Measurements from ENCODE around the gene SSR1. TPM values are rescaled to one million over a fixed set of nuclear protein-coding genes. Genes with fewer than 3 reads are reported as not detected.

SSR1 gene
- total RNA-seq: 84.6 and 86.4 TPM in 2 replicates

GRCh38 chr6:7312616-7313504, at the start of gene SSR1:
SSR1 (minus strand) TSS chr6:7313199; CDS start chr6:7313120, 79 bp downstream.

Other genes starting within 250 kb of the SSR1 start
- gene RREB1, start 205.2 kb downstream of the SSR1 start, total RNA-seq: 17.2 and 18.6 TPM in 2 replicates
- gene CAGE1, start 76.5 kb upstream of the SSR1 start, total RNA-seq: 0.11 and 0.17 TPM in 2 replicates
- 15.7 and 22.9 TPM in 2 replicates for gene RIOK1, start 76.6 kb upstream of the SSR1 start, total RNA-seq
- gene DSP, start 228.5 kb upstream of the SSR1 start, total RNA-seq: 72.6 and 87.0 TPM in 2 replicates

Data from dermis lymphatic vessel endothelial cell (primary cell).